ENCODE measurements around the gene CLDN15.
"Not testable (repeated sequence)": the region's sequence is repeated elsewhere in the genome, so short reads cannot be mapped to it uniquely, and the experiment has no call there.

CLDN15 gene

DNA sequence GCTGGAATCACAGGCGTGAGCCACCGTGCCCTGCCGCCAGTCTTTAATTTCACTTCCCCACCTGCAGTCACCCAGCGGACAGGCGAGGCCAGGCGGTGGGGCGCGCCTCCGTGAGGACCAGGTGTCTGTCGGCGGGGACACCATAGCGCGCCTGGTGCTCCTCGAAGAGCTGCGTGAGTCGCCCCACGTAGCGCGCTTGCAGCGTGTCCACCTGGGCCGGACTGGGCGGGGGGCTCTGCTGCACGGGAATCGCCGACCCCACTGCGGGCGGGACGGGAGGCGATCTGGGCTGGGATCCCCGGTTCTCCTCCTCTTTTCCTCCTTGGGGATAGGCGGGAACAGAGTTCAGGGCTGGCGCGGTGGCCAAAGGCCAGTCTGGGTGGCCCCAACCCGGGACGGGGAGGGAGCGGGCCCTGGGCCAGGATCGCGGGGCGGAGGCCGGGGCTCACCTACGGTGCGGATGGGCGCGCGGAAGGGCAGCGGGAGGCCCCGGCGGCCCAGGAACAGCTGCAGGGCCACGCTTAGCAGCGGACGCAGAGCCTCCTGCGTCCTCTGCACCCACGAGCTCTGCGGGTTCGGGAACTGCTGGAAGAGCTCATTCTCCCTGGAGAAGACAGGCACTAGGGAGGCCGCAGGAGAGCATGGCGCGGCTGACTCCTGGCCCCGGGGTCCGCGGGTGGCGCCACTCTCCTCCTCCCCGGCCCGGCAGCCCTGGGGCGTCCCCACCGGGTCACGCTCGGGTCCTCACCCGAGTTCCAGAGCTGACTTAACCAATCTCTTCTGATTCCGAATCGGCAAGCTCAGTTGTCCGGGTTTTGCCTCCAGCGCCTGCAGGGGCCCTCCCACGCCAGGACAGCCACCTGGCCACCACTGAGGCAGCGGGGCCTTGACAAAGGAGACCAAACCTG is 35.7 kb downstream of the CLDN15 start:
- TF ChIP-seq, protein P1, sequence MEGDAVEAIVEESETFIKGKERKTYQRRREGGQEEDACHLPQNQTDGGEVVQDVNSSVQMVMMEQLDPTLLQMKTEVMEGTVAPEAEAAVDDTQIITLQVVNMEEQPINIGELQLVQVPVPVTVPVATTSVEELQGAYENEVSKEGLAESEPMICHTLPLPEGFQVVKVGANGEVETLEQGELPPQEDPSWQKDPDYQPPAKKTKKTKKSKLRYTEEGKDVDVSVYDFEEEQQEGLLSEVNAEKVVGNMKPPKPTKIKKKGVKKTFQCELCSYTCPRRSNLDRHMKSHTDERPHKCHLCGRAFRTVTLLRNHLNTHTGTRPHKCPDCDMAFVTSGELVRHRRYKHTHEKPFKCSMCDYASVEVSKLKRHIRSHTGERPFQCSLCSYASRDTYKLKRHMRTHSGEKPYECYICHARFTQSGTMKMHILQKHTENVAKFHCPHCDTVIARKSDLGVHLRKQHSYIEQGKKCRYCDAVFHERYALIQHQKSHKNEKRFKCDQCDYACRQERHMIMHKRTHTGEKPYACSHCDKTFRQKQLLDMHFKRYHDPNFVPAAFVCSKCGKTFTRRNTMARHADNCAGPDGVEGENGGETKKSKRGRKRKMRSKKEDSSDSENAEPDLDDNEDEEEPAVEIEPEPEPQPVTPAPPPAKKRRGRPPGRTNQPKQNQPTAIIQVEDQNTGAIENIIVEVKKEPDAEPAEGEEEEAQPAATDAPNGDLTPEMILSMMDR (IDR thresholded peaks at IDR 0.05; ENCODE audit: low read depth, low read length, missing control alignments): no peak
- H3K4me3 ChIP-seq (ENCODE audit: low read depth, low read length): no peak overlapping the region
- no peak for DNase-seq (ENCODE audit: low read depth)

DNA sequence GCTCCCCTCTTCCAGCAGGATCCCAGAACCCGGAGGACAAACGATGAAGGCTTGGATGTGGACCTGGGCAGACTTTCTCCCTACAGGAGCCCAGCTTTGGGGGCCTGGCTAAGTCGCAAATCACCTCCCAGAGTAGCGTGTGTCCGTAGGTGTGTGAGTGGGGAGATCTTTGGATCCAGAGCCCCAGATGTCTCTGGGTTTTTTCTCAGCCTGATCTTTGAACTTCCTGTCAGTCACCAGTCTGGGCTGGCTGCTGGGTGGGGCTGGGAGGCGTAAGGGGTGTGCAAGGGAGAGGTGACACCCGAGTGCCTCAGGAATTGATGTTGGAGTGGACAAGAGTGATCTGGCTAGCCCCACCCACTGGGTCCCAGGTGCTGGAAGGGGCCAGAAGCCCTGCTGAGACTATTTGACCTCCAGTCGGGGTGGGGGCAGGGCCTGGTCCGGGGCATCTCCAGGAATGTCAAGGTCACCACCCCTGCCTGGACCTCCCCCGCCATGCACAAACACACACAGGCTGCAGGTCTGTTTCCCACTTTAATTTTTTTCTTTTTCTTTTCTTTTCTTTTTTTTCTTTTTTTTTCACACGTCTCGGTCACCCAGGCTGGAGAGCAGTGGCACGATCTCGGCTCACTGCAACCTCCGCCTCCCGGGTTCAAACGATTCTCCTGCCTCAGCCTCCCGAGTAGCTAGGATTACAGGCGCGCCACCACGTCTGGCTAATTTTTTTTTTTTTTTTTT is 36.6 kb downstream of the CLDN15 start, which contains the start of gene MOGAT3:
Gene MOGAT3, minus strand, starts transcription at position 175 of the 738 bp plus-strand sequence. CDS start 182 bp downstream, outside the sequence.
- TF ChIP-seq, protein P1 (IDR thresholded peaks at IDR 0.05; ENCODE audit: low read depth, low read length, missing control alignments): no peak
- no peak for DNase-seq (ENCODE audit: low read depth)
- H3K4me3 ChIP-seq (ENCODE audit: low read depth, low read length): no peak within 1 kb of the TSS

DNA sequence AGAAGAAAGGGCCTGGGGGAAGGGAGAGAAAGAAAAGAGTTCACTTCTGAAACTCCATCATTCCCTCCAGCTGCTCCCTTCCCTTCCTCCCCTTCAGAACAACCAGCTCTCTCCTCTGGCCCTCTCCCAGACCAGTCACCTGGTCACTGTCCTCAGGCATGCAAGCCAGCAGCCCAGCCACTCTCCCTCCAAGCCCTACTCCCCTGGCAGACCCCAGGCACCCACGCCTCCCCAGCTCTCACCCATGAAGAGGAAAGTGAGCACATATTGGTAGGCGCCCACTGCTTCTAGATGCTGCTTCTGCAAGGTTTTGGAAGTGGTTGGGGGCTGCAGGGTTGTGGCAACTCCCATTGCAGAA is 37.1 kb downstream of the CLDN15 start:
- no peak overlapping the region for H3K4me3 ChIP-seq (ENCODE audit: low read depth, low read length)
- DNase-seq (ENCODE audit: low read depth): no peak
- TF ChIP-seq, protein P1 (IDR thresholded peaks at IDR 0.05; ENCODE audit: low read depth, low read length, missing control alignments): no peak

DNA sequence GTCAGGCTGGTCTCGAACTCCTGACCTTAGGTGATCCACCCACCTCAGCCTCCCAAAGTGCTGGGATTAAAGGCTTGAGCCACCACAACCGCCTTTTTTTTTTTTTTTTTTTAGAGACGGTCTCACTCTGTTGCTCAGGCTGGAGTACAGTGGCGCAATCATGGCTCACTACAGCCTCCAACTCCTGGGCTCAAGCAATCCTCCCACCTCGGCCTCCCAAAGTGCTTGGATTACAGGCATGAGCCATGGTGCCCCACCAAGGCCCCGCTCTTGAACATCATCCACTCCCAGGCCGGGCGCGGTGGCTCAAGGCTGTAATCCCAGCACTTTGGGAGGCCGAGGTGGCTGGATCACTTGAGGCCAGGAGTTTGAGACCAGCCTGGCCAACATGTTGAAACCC is 38.1 kb downstream of the CLDN15 start:
- not testable (repeated sequence) for H3K4me3 ChIP-seq (ENCODE audit: low read depth, low read length); DNase-seq (ENCODE audit: low read depth)

- no peak overlapping the region for H3K4me3 ChIP-seq (ENCODE audit: low read depth, low read length)
- TF ChIP-seq, protein P1 (IDR thresholded peaks at IDR 0.05; ENCODE audit: low read depth, low read length, missing control alignments): no peak
- DNase-seq (ENCODE audit: low read depth): no peak
Measured at GRCh38 chr7:101198476-101198875, 39.1 kb downstream of the CLDN15 start.

DNA sequence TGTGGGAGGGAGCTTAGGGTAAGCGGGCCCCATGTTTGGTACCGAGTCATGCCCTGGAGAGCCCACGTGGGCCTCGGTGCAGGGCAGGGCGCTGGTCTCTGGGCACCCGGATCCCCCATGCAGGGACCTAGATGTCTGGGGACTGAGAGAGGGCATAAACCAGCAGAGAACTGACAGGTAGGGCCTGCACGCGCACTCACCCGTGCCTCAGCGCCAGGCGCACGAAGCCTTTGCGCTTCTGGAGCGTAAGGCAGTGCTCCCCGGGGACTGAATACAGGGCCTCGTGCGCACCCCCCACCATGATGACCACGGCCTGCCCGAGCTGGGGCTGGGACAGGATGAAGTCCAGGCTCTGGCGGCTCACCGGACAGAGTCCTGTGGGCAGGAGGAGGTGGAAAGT is 39.6 kb downstream of the CLDN15 start:
- no peak for DNase-seq (ENCODE audit: low read depth)
- TF ChIP-seq, protein P1 (IDR thresholded peaks at IDR 0.05; ENCODE audit: low read depth, low read length, missing control alignments): no peak
- no peak overlapping the region for H3K4me3 ChIP-seq (ENCODE audit: low read depth, low read length)

- DNase-seq (ENCODE audit: low read depth): no peak
- TF ChIP-seq, protein P1 (IDR thresholded peaks at IDR 0.05; ENCODE audit: low read depth, low read length, missing control alignments): no peak
Measured at GRCh38 chr7:101195884-101196283, 41.7 kb downstream of the CLDN15 start.

More at GRCh38 chr7:101195884-101196283, 41.7 kb downstream of the CLDN15 start:
- no peak overlapping the region for H3K4me3 ChIP-seq (ENCODE audit: low read depth, low read length)
